Caco-2 (cell line): ENCODE data around the gene KHNYN. TPM values are rescaled to one million over a fixed set of nuclear protein-coding genes. Genes with fewer than 3 reads are reported as not detected.

Experiments used
- BruUV-seq: library from RNA; stranded (reverse); fragments of 400-500 nt; replicated peaks from 2 replicates; lab custom pipeline; 2021; lab: Mats Ljungman, UMichigan
- CTCF ChIA-PET: fragments of 300-600 bp; sonication (Branson Sonifier 250); formaldehyde crosslinking; loops from one replicate; lab custom pipeline; 2022; ENCODE audit warnings: antibody characterized with exemption; lab: Charles Lee
- POLR2A ChIA-PET: fragments of 300-600 bp; sonication (Branson Sonifier 250); formaldehyde crosslinking; loops from one replicate; lab custom pipeline; 2022; ENCODE audit warnings: antibody characterized with exemption; lab: Charles Lee
- DNase-seq, 2 experiments: peaks; one replicate each; pipeline versions ENCODE4 v3.0.0 to v3.0.0-alpha.2; 2020 to 2022
- H3K27me3 ChIP-seq: replicated peaks from 2 replicates; pipeline ENCODE4 v1.6.0; 2011; ENCODE audit warnings: low read length; ENCODE audit not compliant: control insufficient read depth, insufficient read depth
- H3K36me3 ChIP-seq: 2 replicates; pipeline ENCODE4 v1.5.1; 2011; ENCODE audit warnings: low read length; ENCODE audit not compliant: control insufficient read depth, insufficient read depth
- H3K4me1 ChIP-seq: fragments of 250-450 bp; sonication (Bioruptor Pico); 2 replicates; pipeline ENCODE4 v1.5.1; 2020; ENCODE audit warnings: mild to moderate bottlenecking
- H3K4me3 ChIP-seq: 2 replicates; pipeline ENCODE4 v1.5.1; 2011; ENCODE audit warnings: low read depth, mild to moderate bottlenecking, control low read depth, low read length
- H3K9me3 ChIP-seq: fragments of 250-450 bp; sonication (Bioruptor Pico); 2 replicates; pipeline ENCODE4 v1.5.1; 2020; ENCODE audit warnings: mild to moderate bottlenecking, moderate library complexity
- H3K27ac Mint-ChIP-seq: one replicate; pipeline ENCODE4 v1.8.0; 2022; ENCODE audit warnings: mixed read lengths; ENCODE audit not compliant: unreplicated experiment
- H3K27me3 Mint-ChIP-seq: one replicate; pipeline ENCODE4 v1.8.0; 2022; ENCODE audit warnings: mixed read lengths; ENCODE audit not compliant: insufficient read depth, unreplicated experiment
- H3K36me3 Mint-ChIP-seq: one replicate; pipeline ENCODE4 v1.8.0; 2022; ENCODE audit warnings: mild to moderate bottlenecking, mixed read lengths; ENCODE audit not compliant: insufficient read depth, unreplicated experiment
- H3K4me1 Mint-ChIP-seq: one replicate; pipeline ENCODE4 v1.8.0; 2022; ENCODE audit warnings: low read depth, mixed read lengths; ENCODE audit not compliant: unreplicated experiment
- H3K4me3 Mint-ChIP-seq: one replicate; pipeline ENCODE4 v1.8.0; 2022; ENCODE audit warnings: mild to moderate bottlenecking, moderate library complexity, mixed read lengths; ENCODE audit not compliant: unreplicated experiment
- H3K9me3 Mint-ChIP-seq: one replicate; pipeline ENCODE4 v1.8.0; 2022; ENCODE audit warnings: mixed read lengths; ENCODE audit not compliant: unreplicated experiment
- intact Hi-C: fragments of 100-400 bp; cut with micrococcal nuclease; formaldehyde crosslinking; loops from one replicate; pipeline ENCODE4 v1.10.0; 2022; ENCODE audit not compliant: unreplicated experiment
- total RNA-seq: library from RNA; stranded (reverse); gene quantifications from 2 replicates; pipeline ENCODE4 v1.2.3, GENCODE V29; 2022
- TF ChIP-seq, protein P1 (sequence below), 2 experiments: fragments of 200-600 bp in 1 of 2; IDR thresholded peaks; 1 replicate in 1 of 2; 2 replicates in 1 of 2; pipeline versions ENCODE4 v1.5.1 to v1.8.0; 2011 to 2022; ENCODE audit warnings: antibody characterized with exemption in 1 of 2, control low read depth in 1 of 2, inconsistent platforms in 1 of 2, low read depth in 1 of 2, low read length in 1 of 2, mild to moderate bottlenecking in 1 of 2, moderate library complexity in 1 of 2; ENCODE audit not compliant: insufficient read depth in 1 of 2, severe bottlenecking in 1 of 2, unreplicated experiment in 1 of 2

The KHNYN gene
- total RNA-seq, 1 experiment from 2014 or later = 50.5 TPM

GRCh38 chr14:24441485-24441884 is 11.7 kb downstream of the KHNYN start:
- peaks cover 3% of the 10 kb centered on the region for H3K36me3 ChIP-seq
- Mint-ChIP-seq H3K27me3 (no peaks in the 10 kb centered on the region), H3K36me3 (peaks cover 51% of the 10 kb centered on the region), H3K4me3 (peak overlapping the region; percentile 81), H3K27ac (peak overlapping the region; percentile 94), H3K4me1 (peaks cover 8% of the 10 kb centered on the region), H3K9me3 (no peaks in the 10 kb centered on the region)
- POLR2A ChIA-PET = interaction anchor here (0.5 to 2.3 kb wide), 11 partner anchors 10 to 253 kb away, joined by 3 to 8 read pairs (median 5); partner anchors contain the start of genes CBLN3, CHMP4A, IPO4 and KHNYN
- CTCF ChIA-PET = interaction anchor here (1.0 to 1.6 kb wide), 7 partner anchors 10 to 133 kb away, joined by 3 to 27 read pairs (median 6); partner anchors contain the start of genes CBLN3, CIDEB and KHNYN
- H3K27me3 ChIP-seq = no peaks in the 10 kb centered on the region
- intact Hi-C loops = no loop called here
- TSS peak; percentile 52 for BruUV-seq
- no peak for DNase-seq
- no peaks in the 10 kb centered on the region; the same call in 1 of the 2 replicates for H3K4me1 ChIP-seq
- TF ChIP-seq, protein P1, sequence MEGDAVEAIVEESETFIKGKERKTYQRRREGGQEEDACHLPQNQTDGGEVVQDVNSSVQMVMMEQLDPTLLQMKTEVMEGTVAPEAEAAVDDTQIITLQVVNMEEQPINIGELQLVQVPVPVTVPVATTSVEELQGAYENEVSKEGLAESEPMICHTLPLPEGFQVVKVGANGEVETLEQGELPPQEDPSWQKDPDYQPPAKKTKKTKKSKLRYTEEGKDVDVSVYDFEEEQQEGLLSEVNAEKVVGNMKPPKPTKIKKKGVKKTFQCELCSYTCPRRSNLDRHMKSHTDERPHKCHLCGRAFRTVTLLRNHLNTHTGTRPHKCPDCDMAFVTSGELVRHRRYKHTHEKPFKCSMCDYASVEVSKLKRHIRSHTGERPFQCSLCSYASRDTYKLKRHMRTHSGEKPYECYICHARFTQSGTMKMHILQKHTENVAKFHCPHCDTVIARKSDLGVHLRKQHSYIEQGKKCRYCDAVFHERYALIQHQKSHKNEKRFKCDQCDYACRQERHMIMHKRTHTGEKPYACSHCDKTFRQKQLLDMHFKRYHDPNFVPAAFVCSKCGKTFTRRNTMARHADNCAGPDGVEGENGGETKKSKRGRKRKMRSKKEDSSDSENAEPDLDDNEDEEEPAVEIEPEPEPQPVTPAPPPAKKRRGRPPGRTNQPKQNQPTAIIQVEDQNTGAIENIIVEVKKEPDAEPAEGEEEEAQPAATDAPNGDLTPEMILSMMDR (IDR thresholded peaks at IDR 0.05; ENCODE audit: insufficient read depth in 1 of 2, low read depth in 1 of 2, low read length in 1 of 2, severe bottlenecking in 1 of 2, unreplicated experiment in 1 of 2) = no peak
- H3K4me3 ChIP-seq = peak overlapping the region; percentile 76
- H3K9me3 ChIP-seq = no peaks in the 10 kb centered on the region

DNA sequence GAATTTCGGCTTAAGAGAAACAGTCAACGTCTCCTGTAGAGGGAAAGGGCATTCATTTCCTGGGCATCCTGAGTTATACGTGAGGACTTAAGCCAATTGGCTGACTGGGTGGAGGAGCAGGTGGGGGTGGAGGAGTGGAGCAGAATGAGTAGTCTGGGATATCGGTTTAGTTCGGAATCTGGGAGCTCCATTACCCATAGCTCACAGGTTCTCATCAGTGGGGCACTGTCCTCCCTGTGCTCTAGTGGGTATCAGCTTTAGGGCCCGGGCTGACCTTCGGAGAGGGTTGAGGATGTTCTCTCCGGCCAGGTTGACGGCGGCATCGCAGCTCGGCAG is 12.1 kb downstream of the KHNYN start:
- no peak for DNase-seq
- Histone ChIP-seq H3K9me3 (no peaks in the 10 kb centered on the region), H3K36me3 (peaks cover 3% of the 10 kb centered on the region), H3K4me1 (no peaks in the 10 kb centered on the region; the same call in 1 of the 2 replicates), H3K4me3 (peak overlapping the region; percentile 76), H3K27me3 (no peaks in the 10 kb centered on the region)
- ChIA-PET CTCF (interaction anchor here (1.0 to 1.6 kb wide), 7 partner anchors 10 to 134 kb away, joined by 3 to 27 read pairs (median 6); partner anchors contain the start of genes CBLN3, CIDEB and KHNYN), POLR2A (interaction anchor here (0.5 to 2.3 kb wide), 11 partner anchors 10 to 253 kb away, joined by 3 to 8 read pairs (median 5); partner anchors contain the start of genes CBLN3, CHMP4A, IPO4 and KHNYN)
- H3K27me3 Mint-ChIP-seq = no peaks in the 10 kb centered on the region
- no peaks in the 10 kb centered on the region for H3K9me3 Mint-ChIP-seq
- H3K27ac Mint-ChIP-seq = peak overlapping the region; percentile 94
- TF ChIP-seq, protein P1 (IDR thresholded peaks at IDR 0.05; ENCODE audit: insufficient read depth in 1 of 2, low read depth in 1 of 2, low read length in 1 of 2, severe bottlenecking in 1 of 2, unreplicated experiment in 1 of 2) = no peak
- intact Hi-C loops = no loop called here
- peaks cover 47% of the 10 kb centered on the region for H3K36me3 Mint-ChIP-seq
- no TSS peak for BruUV-seq
- H3K4me1 Mint-ChIP-seq = peaks cover 8% of the 10 kb centered on the region
- H3K4me3 Mint-ChIP-seq = peak overlapping the region; percentile 81

DNA sequence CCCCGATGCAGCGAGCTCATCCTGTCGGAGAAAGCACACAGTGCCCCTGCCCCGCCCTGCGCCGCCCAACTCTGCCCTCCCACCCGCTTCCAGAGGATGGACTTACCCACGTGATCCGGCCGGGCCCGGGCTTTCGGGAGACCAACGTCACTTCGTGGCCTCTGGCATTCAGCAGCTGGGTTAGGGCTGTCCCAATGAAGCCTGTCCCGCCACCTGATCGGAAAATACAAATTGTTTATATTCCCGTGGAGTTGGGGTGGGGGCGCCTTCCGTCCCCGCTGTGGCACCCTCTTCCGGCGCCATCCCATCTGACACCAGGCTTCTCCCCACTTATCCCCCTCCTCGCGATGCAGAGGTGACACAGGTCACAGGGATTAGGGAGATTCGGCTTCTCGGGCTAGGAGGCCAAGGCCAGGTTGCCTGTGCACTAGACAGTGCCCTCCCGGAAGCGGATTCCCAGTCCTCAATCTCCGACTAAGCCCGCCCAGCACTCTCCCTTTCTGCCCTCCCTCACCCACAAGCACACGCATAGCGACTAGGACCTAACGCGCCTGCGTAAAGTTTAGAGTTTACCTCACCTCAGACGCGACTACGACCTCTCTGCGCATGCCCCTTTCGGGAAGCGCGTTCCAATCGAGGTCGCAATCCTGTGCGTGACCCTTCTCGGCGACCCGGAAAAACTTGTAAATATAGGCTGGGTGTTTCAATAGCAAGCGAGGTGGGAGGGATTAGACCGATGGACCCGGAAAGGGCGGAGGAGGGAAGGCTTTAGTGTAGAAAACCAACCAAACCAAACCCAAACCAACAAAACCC is 12.7 kb downstream of the KHNYN start, which contains the start of gene SDR39U1:
TSS of gene SDR39U1 (minus strand) at position 537 of the 813 bp plus-strand sequence. CDS start at position 530, 7 bp downstream.
- no peaks in the 10 kb centered on the region for H3K9me3 Mint-ChIP-seq
- BruUV-seq = no TSS peak

More for the DNA sequence above, 12.7 kb downstream of the KHNYN start, which contains the start of gene SDR39U1:
- Mint-ChIP-seq H3K4me3 (peak within 1 kb of the TSS; percentile 81), H3K4me1 (peaks cover 8% of the 10 kb centered on the region), H3K27me3 (no peaks in the 10 kb centered on the region), H3K36me3 (peaks cover 41% of the 10 kb centered on the region), H3K27ac (peak within 1 kb of the TSS; percentile 94)
- CTCF ChIA-PET = interaction anchor here (1.0 to 1.6 kb wide), 7 partner anchors 11 to 134 kb away, joined by 3 to 27 read pairs (median 6); partner anchors contain the start of genes CBLN3, CIDEB and KHNYN
- Histone ChIP-seq H3K36me3 (no peaks in the 10 kb centered on the region; the same call in none of the 2 replicates), H3K9me3 (no peaks in the 10 kb centered on the region), H3K27me3 (no peaks in the 10 kb centered on the region), H3K4me1 (no peaks in the 10 kb centered on the region; the same call in 1 of the 2 replicates), H3K4me3 (peak within 1 kb of the TSS; percentile 76)
- TF ChIP-seq, protein P1 (IDR thresholded peaks at IDR 0.05; ENCODE audit: insufficient read depth in 1 of 2, low read depth in 1 of 2, low read length in 1 of 2, severe bottlenecking in 1 of 2, unreplicated experiment in 1 of 2) = no peak
- DNase-seq = peak; percentile 96 to 98
- intact Hi-C loops = no loop called here
- POLR2A ChIA-PET = interaction anchor here (0.5 to 2.3 kb wide), 11 partner anchors 11 to 254 kb away, joined by 3 to 8 read pairs (median 5); partner anchors contain the start of genes CBLN3, CHMP4A, IPO4 and KHNYN
